HCEC 1CT (cell line): ENCODE results near the gene CSNK2A1.
"Not testable (repeated sequence)": the region's sequence is repeated elsewhere in the genome, so short reads cannot be mapped to it uniquely, and the experiment has no call there.

Experiments
- DNase-seq: peaks from one replicate; pipeline ENCODE4 v3.0.0-alpha.2; 2017

The CSNK2A1 gene

GRCh38 chr20:531608-532007 lies 12.0 kb downstream of the CSNK2A1 start:
- no peak for DNase-seq

GRCh38 chr20:530321-530720 lies 13.3 kb downstream of the CSNK2A1 start:
- no peak for DNase-seq

- DNase-seq = peak; percentile 91
Measured at GRCh38 chr20:528923-529604, 14.5 kb downstream of the CSNK2A1 start.

GRCh38 chr20:527571-527886 lies 16.1 kb downstream of the CSNK2A1 start:
- DNase-seq = no peak

GRCh38 chr20:521860-522259 lies 21.7 kb downstream of the CSNK2A1 start:
- no peak for DNase-seq

- no peak for DNase-seq
Measured at GRCh38 chr20:519999-520398, 23.6 kb downstream of the CSNK2A1 start.

- no peak for DNase-seq
Measured at GRCh38 chr20:517221-517620, 26.4 kb downstream of the CSNK2A1 start.

- DNase-seq = no peak
Measured at GRCh38 chr20:516799-517198, 26.8 kb downstream of the CSNK2A1 start.

- DNase-seq = no peak
Measured at GRCh38 chr20:515696-516095, 27.9 kb downstream of the CSNK2A1 start.

- no peak for DNase-seq
Measured at GRCh38 chr20:513429-513828, 30.2 kb downstream of the CSNK2A1 start.

GRCh38 chr20:510328-511057 lies 33.1 kb downstream of the CSNK2A1 start:
- not testable (repeated sequence) for DNase-seq

- DNase-seq = peak; percentile 18
Measured at GRCh38 chr20:508364-508787, 35.2 kb downstream of the CSNK2A1 start.

GRCh38 chr20:507761-508332 lies 35.7 kb downstream of the CSNK2A1 start:
- no peak for DNase-seq

GRCh38 chr20:507006-507758 lies 36.4 kb downstream of the CSNK2A1 start:
- DNase-seq = no peak

- DNase-seq = no peak
Measured at GRCh38 chr20:504632-505075, 38.9 kb downstream of the CSNK2A1 start.

- no peak for DNase-seq
Measured at GRCh38 chr20:503048-503737, 40.4 kb downstream of the CSNK2A1 start.

- no peak for DNase-seq
Measured at GRCh38 chr20:497979-498378, 45.6 kb downstream of the CSNK2A1 start.

- peak; percentile 18 for DNase-seq
Measured at GRCh38 chr20:496126-496696, 47.4 kb downstream of the CSNK2A1 start.

GRCh38 chr20:492159-492558 lies 51.4 kb downstream of the CSNK2A1 start:
- no peak for DNase-seq

GRCh38 chr20:487655-488054 lies 55.9 kb downstream of the CSNK2A1 start:
- no peak for DNase-seq

GRCh38 chr20:483815-484644 lies 59.6 kb downstream of the CSNK2A1 start:
- no peak for DNase-seq

- no peak for DNase-seq
Measured at GRCh38 chr20:481167-481566, 62.4 kb downstream of the CSNK2A1 start.
